ENCODE results near the gene PPP1R13L. TPM values are rescaled to one million over a fixed set of nuclear protein-coding genes. Genes with fewer than 3 reads are reported as not detected.

Gene PPP1R13L
- total RNA-seq, 1 donor from 2014 or later: 20.7 TPM

- DNase-seq (ENCODE audit: low spot score) (no peak), ATAC-seq (no peak)
- intact Hi-C loops (cut with DNase I): no loop called here
Measured at GRCh38 chr19:45380107-45380506, 24.8 kb downstream of the PPP1R13L start.

GRCh38 chr19:45376045-45376724, 28.7 kb downstream of the PPP1R13L start:
- intact Hi-C loops (cut with DNase I): no loop called here
- no peak for DNase-seq (ENCODE audit: low spot score)
- ATAC-seq: peak; percentile 84

- DNase-seq (ENCODE audit: low spot score): peak; percentile 100
- ATAC-seq: peak; percentile 100
- intact Hi-C loops (cut with DNase I): no loop called here
Measured at GRCh38 chr19:45370410-45371204, 34.3 kb downstream of the PPP1R13L start, which contains the start of gene ERCC2. TSS of gene ERCC2 (minus strand) at chr19:45370573. CDS start at chr19:45370540, 33 bp downstream.

- no peak for DNase-seq (ENCODE audit: low spot score)
- intact Hi-C loops (cut with DNase I): no loop called here
- no peak for ATAC-seq
Measured at GRCh38 chr19:45368737-45369340, 36.0 kb downstream of the PPP1R13L start.

- ATAC-seq: no peak
- intact Hi-C loops (cut with DNase I): no loop called here
- DNase-seq (ENCODE audit: low spot score): no peak
Measured at GRCh38 chr19:45368127-45368526, 36.7 kb downstream of the PPP1R13L start.

- peak; percentile 10 for ATAC-seq
- no peak for DNase-seq (ENCODE audit: low spot score)
- intact Hi-C loops (cut with DNase I): no loop called here
Measured at GRCh38 chr19:45364696-45365095, 40.2 kb downstream of the PPP1R13L start.

- ATAC-seq (no peak), DNase-seq (ENCODE audit: low spot score) (no peak)
- intact Hi-C loops (cut with DNase I): no loop called here
Measured at GRCh38 chr19:45363861-45364459, 40.9 kb downstream of the PPP1R13L start.

GRCh38 chr19:45362291-45362690, 42.6 kb downstream of the PPP1R13L start:
- intact Hi-C loops (cut with DNase I): no loop called here

GRCh38 chr19:45361608-45362007, 43.3 kb downstream of the PPP1R13L start:
- ATAC-seq (no peak), DNase-seq (ENCODE audit: low spot score) (no peak)
- intact Hi-C loops (cut with DNase I): no loop called here

More at GRCh38 chr19:45362291-45362690, 42.6 kb downstream of the PPP1R13L start:
- DNase-seq (ENCODE audit: low spot score) (no peak), ATAC-seq (no peak)

- ATAC-seq: no peak
- DNase-seq (ENCODE audit: low spot score): no peak
- intact Hi-C loops (cut with DNase I): no loop called here
Measured at GRCh38 chr19:45358213-45358792, 46.6 kb downstream of the PPP1R13L start.

GRCh38 chr19:45357445-45357783, 47.5 kb downstream of the PPP1R13L start:
- no peak for ATAC-seq
- DNase-seq (ENCODE audit: low spot score): no peak
- intact Hi-C loops (cut with DNase I): no loop called here

GRCh38 chr19:45356760-45357444, 48.0 kb downstream of the PPP1R13L start:
- intact Hi-C loops (cut with DNase I): no loop called here
- ATAC-seq: no peak
- no peak for DNase-seq (ENCODE audit: low spot score)

GRCh38 chr19:45355910-45356309, 49.0 kb downstream of the PPP1R13L start:
- intact Hi-C loops (cut with DNase I): no loop called here
- DNase-seq (ENCODE audit: low spot score) (no peak), ATAC-seq (no peak)

GRCh38 chr19:45355402-45355801, 49.5 kb downstream of the PPP1R13L start:
- intact Hi-C loops (cut with DNase I): no loop called here
- no peak for DNase-seq (ENCODE audit: low spot score)
- no peak for ATAC-seq

- no peak for ATAC-seq
- intact Hi-C loops (cut with DNase I): no loop called here
- no peak for DNase-seq (ENCODE audit: low spot score)
Measured at GRCh38 chr19:45354241-45354842, 50.5 kb downstream of the PPP1R13L start.

- DNase-seq (ENCODE audit: low spot score): no peak
- intact Hi-C loops (cut with DNase I): no loop called here
- no peak for ATAC-seq
Measured at GRCh38 chr19:45352914-45353796, 51.7 kb downstream of the PPP1R13L start.

- no peak for DNase-seq (ENCODE audit: low spot score)
- ATAC-seq: no peak
- intact Hi-C loops (cut with DNase I): no loop called here
Measured at GRCh38 chr19:45352471-45352870, 52.4 kb downstream of the PPP1R13L start.
